MG63 (cell line): Measurements from ENCODE around the gene EPHA8. TPM values are rescaled to one million over a fixed set of nuclear protein-coding genes. Genes with fewer than 3 reads are reported as not detected.

Experiments used
- DNase-seq: peaks from one replicate; pipeline ENCODE4 v3.0.0-alpha.2; 2020
- H3K27me3 ChIP-seq: fragments of 250-450 bp; sonication (Bioruptor Pico); 2 replicates; pipeline ENCODE4 v1.5.1; 2020; ENCODE audit warnings: mild to moderate bottlenecking, moderate library complexity
- H3K36me3 ChIP-seq: fragments of 250-450 bp; sonication (Bioruptor Pico); 2 replicates; pipeline ENCODE4 v1.5.1; 2020; ENCODE audit warnings: mild to moderate bottlenecking, moderate library complexity
- H3K4me3 ChIP-seq: fragments of 250-450 bp; sonication (Bioruptor Pico); 2 replicates; pipeline ENCODE4 v1.5.1; 2020; ENCODE audit warnings: mild to moderate bottlenecking, moderate library complexity
- H3K9me3 ChIP-seq: fragments of 250-450 bp; sonication (Bioruptor Pico); 2 replicates; pipeline ENCODE4 v1.5.1; 2020; ENCODE audit warnings: mild to moderate bottlenecking, moderate library complexity
- total RNA-seq: library from RNA; depleted of rRNA; stranded (reverse); fragments of >200 nt; shearing (Covaris generic); gene quantifications from 2 replicates; pipeline ENCODE4 v1.2.3, GENCODE V29; 2014; ENCODE audit warnings: low replicate concordance

EPHA8 gene
- total RNA-seq, 1 experiment from 2014 or later = not detected

DNA sequence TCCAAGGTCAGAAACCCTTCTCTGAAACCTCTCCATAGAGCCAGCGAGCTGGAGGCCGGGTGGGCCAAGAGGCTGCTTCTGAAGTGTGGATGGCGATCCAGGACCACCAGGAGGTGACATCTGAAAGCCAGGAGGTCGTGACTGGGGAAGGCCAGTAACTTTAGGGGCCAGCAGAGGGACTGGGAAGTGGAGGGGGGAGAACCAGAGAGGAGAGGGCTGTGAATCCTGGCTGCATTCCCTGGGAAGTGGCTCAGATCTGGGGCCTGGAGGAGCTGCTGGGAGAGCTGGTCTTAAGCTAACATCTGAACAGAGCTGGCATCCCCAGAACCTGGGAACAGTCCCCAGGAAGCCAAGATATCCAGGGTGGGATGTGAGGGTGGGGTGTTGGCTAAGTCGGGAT is 11.3 kb upstream of the EPHA8 start:
- peaks cover 3% of the 10 kb centered on the region; the same call in 1 of the 2 replicates for H3K27me3 ChIP-seq
- DNase-seq = no peak

DNA sequence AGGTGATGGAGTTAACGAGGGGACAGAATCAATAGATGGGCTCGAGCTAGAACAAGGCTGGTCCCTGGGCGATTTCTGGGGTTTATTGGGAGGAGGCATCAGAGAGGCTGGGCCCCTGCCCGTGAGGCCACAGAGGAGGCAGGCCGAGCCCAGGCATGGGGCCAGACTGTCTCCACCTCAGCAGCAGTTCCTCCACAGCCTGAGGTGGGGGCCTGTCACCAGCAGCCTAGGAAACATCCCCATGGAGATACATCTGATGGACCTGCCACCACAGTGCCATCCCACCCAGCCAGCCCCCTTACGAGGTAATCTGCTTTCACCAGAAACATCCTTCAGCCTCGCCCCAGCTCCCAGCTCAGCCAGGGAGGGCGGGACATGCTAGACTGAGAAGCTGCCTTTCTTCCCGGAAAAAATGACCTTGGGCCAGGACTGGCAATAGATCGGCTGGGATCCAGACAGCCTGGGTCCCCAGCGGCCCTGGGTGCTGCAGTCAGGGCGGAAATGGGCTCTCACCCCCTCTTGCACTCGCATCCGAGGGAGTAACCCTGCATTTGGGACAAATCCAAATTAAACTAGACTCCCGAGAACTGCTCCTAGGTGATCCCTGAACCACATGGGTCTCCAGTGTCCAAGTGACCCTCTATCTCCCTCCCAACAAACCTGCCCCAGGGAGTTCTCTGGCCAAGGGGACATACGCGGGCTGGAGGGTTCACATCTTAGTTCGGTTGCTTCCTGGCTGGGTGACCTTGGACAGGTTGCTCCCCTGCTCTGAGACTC is 10.0 kb upstream of the EPHA8 start:
- Histone ChIP-seq H3K36me3 (no peaks in the 10 kb centered on the region), H3K27me3 (no peaks in the 10 kb centered on the region; the same call in 1 of the 2 replicates), H3K9me3 (no peaks in the 10 kb centered on the region), H3K4me3 (no peak overlapping the region)
- no peak for DNase-seq

More for the DNA sequence above, 11.3 kb upstream of the EPHA8 start:
- H3K4me3 ChIP-seq = no peak overlapping the region
- H3K36me3 ChIP-seq = no peaks in the 10 kb centered on the region
- no peaks in the 10 kb centered on the region for H3K9me3 ChIP-seq

DNA sequence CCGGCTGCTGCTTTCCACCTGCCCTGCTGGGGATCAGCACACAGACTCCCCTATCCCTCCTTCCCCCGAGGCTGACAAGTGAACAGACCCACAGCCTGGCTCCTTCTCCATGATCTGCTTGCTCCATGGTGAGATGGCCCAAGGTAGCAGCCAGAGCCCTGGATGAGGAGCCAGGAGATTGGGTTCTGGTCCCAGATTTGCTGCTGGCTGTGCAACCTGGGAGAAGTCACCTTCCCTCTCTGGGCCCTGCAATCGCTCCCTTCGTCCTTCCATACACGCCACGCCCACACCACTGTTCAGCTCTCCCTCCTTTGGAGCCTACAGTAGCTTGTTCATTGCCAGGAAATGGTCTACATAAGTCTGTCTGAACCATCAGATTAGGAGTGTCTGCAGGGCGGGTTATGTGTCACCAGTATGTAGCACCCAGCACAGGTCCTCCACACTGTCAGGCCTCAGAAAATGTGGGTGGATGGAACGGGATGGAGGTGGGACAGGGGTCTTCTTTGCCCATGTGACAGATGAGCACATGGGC is 9.2 kb upstream of the EPHA8 start:
- H3K9me3 ChIP-seq = no peaks in the 10 kb centered on the region
- H3K36me3 ChIP-seq = no peaks in the 10 kb centered on the region
- peaks cover 4% of the 10 kb centered on the region; the same call in 1 of the 2 replicates for H3K27me3 ChIP-seq
- no peak for DNase-seq
- no peak overlapping the region for H3K4me3 ChIP-seq

DNA sequence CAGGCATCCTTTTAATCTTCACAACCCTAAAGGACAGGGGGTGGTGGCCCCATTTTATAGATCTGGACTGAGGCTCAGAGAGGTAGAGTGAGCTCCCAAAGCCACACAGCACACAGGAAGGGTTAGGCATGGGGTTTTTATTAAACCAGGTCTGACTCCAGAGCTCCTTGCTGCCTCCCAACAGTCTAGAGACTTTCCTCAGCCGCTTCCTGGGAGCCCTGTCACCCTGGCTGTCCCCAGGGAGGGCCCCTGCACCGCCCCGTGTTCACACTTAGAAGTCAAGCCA is 8.0 kb upstream of the EPHA8 start:
- H3K4me3 ChIP-seq = no peak overlapping the region
- H3K27me3 ChIP-seq = peaks cover 15% of the 10 kb centered on the region
- no peak for DNase-seq
- H3K9me3 ChIP-seq = no peaks in the 10 kb centered on the region
- H3K36me3 ChIP-seq = no peaks in the 10 kb centered on the region

DNA sequence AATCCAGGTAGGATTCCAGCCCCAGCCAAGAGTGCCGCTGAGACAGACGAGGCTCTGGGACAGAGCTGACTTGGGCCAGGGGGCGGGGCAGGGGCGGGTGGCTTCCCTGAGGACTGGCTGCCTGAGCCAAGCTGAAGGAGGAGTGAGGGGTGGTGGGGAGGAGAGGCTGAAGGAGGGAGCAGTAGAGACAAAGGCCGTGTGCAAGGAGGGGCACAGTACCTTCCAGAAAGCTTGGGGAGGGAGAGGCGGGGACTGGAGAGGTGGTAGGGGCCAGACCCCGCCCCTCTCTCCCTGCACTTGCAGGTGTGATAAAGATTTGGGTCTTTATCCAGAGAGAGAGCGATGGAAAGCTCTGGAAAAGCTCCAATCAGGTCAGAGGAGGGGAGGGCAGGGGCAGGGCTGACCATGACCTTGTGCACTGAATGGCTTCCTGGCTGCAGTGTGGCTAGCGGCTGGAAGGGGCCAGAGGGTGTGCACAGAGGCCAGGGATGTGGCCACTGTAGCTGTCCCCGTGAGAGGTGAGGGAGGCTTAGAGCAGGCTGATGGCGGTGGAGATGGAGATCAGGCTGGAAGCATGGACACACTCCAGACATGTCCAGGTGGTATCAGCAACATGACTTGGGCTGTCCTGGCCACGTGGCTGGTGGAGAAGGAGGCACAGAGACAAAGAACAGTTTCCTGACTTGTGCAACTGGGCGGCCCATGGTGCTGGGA is 6.7 kb upstream of the EPHA8 start:
- no peak overlapping the region for H3K4me3 ChIP-seq
- peaks cover 27% of the 10 kb centered on the region for H3K27me3 ChIP-seq
- no peaks in the 10 kb centered on the region for H3K9me3 ChIP-seq
- DNase-seq = no peak
- no peaks in the 10 kb centered on the region for H3K36me3 ChIP-seq

DNA sequence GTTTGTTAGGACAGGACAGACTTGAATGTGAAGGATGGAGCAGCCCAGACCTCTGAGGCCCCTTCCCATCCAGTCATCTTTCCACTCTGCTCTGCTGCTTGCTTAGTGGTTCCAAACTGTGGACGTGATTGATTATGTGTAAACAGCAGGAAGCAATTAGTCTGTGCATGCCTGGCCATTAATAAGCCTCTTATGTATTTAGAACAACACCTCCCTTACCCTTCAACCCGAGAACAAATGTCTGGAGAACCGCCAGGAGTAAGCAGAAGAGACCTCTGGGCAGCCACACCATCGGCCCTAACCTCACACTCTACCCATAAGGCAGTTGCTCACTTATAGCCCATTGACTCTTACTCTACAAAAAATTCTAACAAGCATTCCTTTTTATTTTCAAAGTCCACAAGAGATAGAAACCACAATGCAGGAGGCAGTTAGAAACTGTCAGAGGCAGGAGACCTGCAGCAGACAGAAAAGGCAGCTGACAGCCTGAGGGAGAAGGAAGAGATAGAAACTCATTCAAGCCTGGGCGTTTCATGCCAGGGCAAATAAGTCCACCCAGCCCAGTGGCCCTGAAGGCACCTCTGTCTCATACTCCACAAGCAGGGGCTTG is 5.8 kb upstream of the EPHA8 start:
- H3K27me3 ChIP-seq = peaks cover 35% of the 10 kb centered on the region
- no peak for DNase-seq
- H3K36me3 ChIP-seq = no peaks in the 10 kb centered on the region
- H3K4me3 ChIP-seq = no peak overlapping the region
- H3K9me3 ChIP-seq = no peaks in the 10 kb centered on the region

DNA sequence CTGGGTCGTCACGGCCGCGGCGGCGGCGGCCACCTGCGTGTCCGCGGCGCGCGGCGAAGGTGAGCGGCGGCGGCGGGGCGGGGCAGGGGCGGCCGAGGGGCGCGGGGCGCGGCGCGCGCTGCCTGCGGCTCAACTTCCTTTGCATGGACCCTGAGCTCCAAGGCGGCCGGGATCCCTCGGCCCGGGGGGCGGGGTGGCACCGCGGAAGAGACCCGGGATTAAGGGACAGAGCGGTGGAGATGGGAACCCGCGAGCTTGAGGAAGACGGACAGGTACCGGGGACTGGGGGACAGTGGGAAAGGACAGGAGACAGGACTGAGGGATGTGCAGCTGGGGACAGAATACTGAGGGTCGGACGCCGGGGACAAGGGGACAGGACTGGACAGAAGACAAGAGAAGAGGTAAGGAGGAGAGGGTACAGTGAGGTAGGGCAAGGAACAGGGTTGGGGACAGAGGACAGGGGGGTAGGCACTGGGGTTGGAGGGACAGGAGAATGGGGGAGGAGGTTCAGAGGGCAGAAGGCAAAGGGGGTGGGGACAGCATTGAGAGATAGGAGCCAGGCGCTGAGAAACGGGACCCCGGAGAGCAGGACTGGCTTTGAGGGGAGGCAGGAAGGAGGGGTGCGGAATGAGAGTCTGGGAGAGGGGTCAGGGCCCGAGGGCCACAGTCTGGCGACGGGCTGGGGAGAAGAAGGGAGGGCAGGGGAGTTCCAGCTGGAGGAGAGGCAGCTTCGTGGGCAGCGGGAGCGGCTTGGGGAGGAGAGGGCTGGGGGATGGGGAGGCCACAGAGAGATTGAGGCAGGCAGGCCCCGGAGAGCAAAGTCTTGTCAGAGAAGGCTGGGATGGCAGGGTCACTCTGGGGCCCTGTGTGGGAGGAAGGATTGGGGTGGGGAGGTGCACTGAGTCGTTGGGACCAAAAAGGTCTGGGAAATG is 648 bp downstream of the EPHA8 start:
- H3K9me3 ChIP-seq = no peaks in the 10 kb centered on the region
- no peak for DNase-seq
- H3K27me3 ChIP-seq = peaks cover 46% of the 10 kb centered on the region
- no peaks in the 10 kb centered on the region for H3K36me3 ChIP-seq
- no peak overlapping the region for H3K4me3 ChIP-seq

DNA sequence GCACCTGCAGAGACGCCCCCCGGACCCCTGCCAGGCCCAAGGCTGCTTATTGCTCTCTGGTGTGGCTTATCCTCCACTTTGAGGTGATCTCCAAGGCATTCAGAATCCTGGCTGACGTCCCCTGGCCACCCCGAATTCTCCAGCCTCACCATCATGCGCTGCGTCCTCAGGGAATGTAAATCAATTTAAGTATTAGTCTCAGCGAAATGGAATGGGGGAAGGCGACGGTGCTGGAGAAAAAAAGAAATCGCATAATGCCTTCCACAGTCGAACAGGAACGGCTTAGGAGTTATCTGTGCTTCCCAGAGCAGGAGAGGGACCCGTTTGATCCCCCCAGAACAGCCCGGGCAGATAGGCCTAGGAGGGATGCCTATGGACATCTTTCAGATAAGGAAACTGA is 2.9 kb downstream of the EPHA8 start:
- no peaks in the 10 kb centered on the region for H3K36me3 ChIP-seq
- peaks cover 25% of the 10 kb centered on the region for H3K27me3 ChIP-seq
- H3K9me3 ChIP-seq = no peaks in the 10 kb centered on the region
- DNase-seq = no peak
- no peak overlapping the region for H3K4me3 ChIP-seq

DNA sequence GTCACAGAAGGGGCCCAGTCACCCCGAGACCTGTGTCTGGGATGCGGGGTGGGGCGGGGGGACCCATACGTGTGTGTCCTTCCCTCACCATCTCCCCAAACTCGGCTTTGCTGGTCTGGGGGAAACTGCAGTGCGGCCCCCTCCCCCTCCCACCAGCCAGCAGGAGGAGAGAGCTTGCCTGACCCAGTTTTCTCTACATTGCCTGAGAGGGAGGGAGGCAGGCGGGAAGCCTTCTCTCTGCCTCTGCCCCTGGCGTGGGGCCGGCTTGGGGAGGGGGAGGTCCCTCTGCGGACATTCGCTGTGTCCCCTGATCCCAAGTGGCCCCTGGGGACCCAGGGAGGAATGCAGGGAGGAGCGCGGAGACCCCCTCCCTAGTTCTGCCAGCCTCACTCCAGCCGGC is 3.9 kb downstream of the EPHA8 start:
- Histone ChIP-seq H3K27me3 (peaks cover 16% of the 10 kb centered on the region), H3K4me3 (no peak overlapping the region), H3K9me3 (no peaks in the 10 kb centered on the region), H3K36me3 (no peaks in the 10 kb centered on the region)
- DNase-seq = no peak

DNA sequence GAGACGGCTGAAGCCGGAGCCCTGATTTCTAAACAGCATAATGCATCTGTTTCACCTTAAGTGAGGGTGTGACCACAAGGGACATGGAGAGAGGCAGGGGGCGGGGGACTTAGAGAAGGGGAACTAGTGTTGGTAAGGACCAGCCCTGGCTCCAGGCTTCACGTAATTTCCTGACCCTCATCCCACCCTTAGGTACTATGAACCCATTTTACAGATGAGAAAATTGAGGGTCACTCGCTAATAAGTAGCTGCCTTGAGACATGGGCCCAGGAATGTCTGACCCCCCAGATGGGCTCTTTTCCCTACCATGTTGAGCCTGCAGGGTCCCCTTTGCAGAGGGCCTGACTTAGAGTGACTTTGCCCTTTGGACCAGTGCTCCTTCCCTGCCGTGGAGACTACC is 4.7 kb downstream of the EPHA8 start:
- H3K4me3 ChIP-seq = no peak overlapping the region
- DNase-seq = no peak
- peaks cover 10% of the 10 kb centered on the region for H3K27me3 ChIP-seq
- no peaks in the 10 kb centered on the region for H3K9me3 ChIP-seq
- no peaks in the 10 kb centered on the region for H3K36me3 ChIP-seq

DNA sequence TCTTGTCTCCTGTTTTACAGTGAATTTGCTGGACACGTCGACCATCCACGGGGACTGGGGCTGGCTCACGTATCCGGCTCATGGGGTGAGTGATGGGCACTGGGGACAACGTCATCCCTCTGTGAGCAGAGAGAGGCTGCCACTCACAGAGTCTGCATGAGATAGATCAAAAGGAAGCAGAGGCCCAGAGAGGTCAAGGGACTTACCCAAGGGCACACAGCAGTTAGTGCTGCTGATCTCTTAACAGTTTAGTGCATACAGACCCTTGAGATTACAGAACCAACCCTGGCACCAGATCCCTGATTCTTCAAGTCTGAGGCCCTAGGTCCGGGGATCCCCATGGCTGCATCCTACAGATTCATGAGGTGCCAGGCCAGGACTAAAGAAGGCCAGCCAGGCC is 6.0 kb downstream of the EPHA8 start:
- H3K4me3 ChIP-seq = no peak overlapping the region
- H3K36me3 ChIP-seq = no peaks in the 10 kb centered on the region
- no peak for DNase-seq
- H3K27me3 ChIP-seq = peaks cover 14% of the 10 kb centered on the region
- H3K9me3 ChIP-seq = no peaks in the 10 kb centered on the region

DNA sequence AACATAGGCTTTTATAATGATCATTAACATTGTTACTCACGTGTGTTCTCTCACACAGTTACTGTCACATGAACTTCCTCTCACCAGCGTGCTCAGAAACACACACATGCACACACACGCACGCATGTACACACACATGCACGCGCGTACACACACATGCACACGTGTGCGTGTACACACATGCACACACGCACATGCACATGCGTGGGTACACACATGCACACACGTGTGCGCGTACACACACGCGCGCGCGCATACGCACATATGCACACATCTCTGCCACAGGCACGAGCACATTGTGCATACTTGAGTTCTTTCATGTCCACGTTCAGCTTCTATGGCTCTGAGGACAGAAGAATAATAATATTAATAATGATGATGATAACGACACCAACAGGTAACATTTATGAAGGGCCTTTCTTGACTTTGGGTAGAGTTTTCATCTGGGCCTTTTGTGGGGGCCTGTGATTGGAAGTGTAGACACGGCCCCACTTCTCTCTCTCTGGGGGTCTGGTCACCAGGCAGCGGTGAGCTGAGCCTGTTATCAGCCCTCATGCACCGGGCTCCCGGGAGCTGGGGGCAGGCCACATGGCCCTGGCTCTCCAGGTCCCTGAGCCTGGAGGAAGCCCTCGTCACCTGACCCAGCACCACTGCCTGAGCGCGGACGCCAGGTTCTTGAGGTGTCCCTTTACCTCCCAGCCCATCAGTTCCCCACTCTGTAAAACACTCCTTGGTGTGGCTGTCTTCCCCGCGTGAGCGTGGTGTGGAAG is 7.0 kb downstream of the EPHA8 start:
- peaks cover 23% of the 10 kb centered on the region for H3K27me3 ChIP-seq
- H3K9me3 ChIP-seq = no peaks in the 10 kb centered on the region
- no peaks in the 10 kb centered on the region for H3K36me3 ChIP-seq
- H3K4me3 ChIP-seq = no peak overlapping the region
- DNase-seq = no peak

DNA sequence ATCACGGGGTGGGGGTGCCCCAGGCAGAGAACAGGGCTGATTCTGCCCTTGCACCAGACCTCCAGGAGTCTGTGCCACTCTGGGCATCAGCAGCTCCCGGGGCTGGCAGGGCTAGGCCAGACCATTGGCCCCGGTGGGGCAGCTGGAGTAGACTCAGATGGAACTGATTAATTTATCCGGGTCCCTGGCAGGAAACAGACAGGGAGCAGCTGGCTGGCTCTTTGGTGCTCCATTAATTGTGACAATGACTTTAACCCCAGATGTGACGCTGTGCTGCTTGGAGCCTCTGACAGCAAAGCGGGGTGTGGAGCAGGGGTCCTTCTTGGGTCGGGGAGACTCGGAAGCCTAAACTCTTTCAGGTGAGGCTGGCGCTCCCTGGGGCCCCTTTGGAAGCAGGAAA is 9.5 kb downstream of the EPHA8 start:
- no peaks in the 10 kb centered on the region for H3K36me3 ChIP-seq
- DNase-seq = no peak
- no peak overlapping the region for H3K4me3 ChIP-seq
- H3K9me3 ChIP-seq = no peaks in the 10 kb centered on the region
- peaks cover 25% of the 10 kb centered on the region for H3K27me3 ChIP-seq

DNA sequence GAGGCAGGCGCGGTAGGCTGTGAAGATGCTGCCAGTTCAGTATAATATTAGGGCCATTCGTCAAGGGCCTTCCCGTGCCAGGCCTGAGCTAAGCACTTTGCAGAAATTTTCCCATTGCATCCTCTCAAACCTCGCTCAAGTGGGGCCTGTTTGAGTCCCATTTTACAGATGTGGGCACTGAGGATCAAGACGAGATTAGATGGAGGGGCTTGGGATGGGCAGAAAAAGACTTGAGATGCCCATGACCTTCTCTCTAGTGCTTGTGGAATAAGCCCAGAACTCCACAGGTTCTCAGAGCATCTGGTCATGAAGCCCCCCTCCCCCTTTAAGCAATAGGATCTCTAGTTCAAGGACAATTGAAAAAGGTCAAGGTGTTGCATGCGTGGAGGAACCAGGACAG is 9.9 kb downstream of the EPHA8 start:
- peaks cover 25% of the 10 kb centered on the region for H3K27me3 ChIP-seq
- H3K36me3 ChIP-seq = no peaks in the 10 kb centered on the region
- H3K9me3 ChIP-seq = no peaks in the 10 kb centered on the region
- DNase-seq = no peak
- H3K4me3 ChIP-seq = no peak overlapping the region

DNA sequence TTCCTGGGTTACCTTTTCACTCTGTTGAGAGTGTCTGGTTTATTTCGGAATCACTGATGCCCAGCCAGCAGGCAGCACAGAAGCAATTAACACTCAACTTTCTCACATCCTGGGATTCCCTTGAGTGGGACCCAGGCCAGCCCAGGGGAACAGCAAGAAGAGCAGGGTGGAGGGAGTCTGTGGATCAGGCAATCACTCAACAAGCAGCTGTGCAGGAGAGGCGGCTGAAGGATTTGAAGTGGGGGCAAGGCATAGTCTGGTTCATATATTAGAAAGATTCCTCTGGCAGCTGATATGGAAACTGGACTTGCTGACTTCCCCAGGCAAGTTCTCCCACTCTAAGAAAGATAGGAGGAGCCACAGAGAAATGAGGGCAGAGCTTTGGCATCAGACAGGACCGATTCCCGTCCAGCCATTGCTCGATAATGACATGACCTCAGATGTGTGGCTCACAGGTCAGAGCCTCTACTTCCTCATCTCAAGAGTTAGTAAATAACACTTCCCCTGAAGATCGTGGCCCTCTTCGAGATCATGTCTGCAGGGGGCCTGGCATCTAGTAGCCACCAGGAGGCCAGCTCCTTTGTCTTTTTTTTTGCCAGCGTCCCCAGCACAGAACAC is 12.4 kb downstream of the EPHA8 start:
- no peak for DNase-seq
- no peaks in the 10 kb centered on the region for H3K36me3 ChIP-seq
- no peak overlapping the region for H3K4me3 ChIP-seq
- H3K27me3 ChIP-seq = peaks cover 25% of the 10 kb centered on the region
- no peaks in the 10 kb centered on the region for H3K9me3 ChIP-seq

DNA sequence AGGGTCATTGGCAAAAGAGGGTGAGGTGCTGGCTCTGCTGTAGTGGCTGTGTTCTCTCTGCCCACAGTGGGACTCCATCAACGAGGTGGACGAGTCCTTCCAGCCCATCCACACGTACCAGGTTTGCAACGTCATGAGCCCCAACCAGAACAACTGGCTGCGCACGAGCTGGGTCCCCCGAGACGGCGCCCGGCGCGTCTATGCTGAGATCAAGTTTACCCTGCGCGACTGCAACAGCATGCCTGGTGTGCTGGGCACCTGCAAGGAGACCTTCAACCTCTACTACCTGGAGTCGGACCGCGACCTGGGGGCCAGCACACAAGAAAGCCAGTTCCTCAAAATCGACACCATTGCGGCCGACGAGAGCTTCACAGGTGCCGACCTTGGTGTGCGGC is 12.9 kb downstream of the EPHA8 start:
- no peak for DNase-seq
- Histone ChIP-seq H3K36me3 (no peaks in the 10 kb centered on the region), H3K27me3 (peaks cover 25% of the 10 kb centered on the region), H3K4me3 (no peak overlapping the region), H3K9me3 (no peaks in the 10 kb centered on the region)
